HG03521 (cell line): ENCODE results near the gene CUEDC1.
A peak's percentile ranks its signal among the peaks of the same experiment; 100 is the strongest.

Experiments used
- ATAC-seq: cut with Tn5 transposase; IDR thresholded peaks from one replicate; pipeline ENCODE4 v1.9.1; 2021; ENCODE audit warnings: mild to moderate bottlenecking, moderate library complexity; ENCODE audit not compliant: unreplicated experiment

CUEDC1 gene

GRCh38 chr17:57866319-57866718, 88.9 kb downstream of the CUEDC1 start:
- no peak for ATAC-seq

- ATAC-seq: no peak
Measured at GRCh38 chr17:57864273-57864672, 90.9 kb downstream of the CUEDC1 start.

GRCh38 chr17:57862694-57863667, 92.2 kb downstream of the CUEDC1 start:
- ATAC-seq: no peak

GRCh38 chr17:57861790-57862693, 93.2 kb downstream of the CUEDC1 start:
- no peak for ATAC-seq

- no peak for ATAC-seq
Measured at GRCh38 chr17:57861000-57861789, 94.0 kb downstream of the CUEDC1 start.

GRCh38 chr17:57860414-57860999, 94.7 kb downstream of the CUEDC1 start:
- ATAC-seq: no peak

- ATAC-seq: no peak
Measured at GRCh38 chr17:57859601-57860413, 95.4 kb downstream of the CUEDC1 start.

- ATAC-seq: no peak
Measured at GRCh38 chr17:57858838-57859237, 96.4 kb downstream of the CUEDC1 start.

- ATAC-seq: no peak
Measured at GRCh38 chr17:57856792-57857620, 98.2 kb downstream of the CUEDC1 start.

GRCh38 chr17:57855391-57856035, 99.7 kb downstream of the CUEDC1 start:
- ATAC-seq: no peak

- ATAC-seq: no peak
Measured at GRCh38 chr17:57853695-57854094, 101.5 kb downstream of the CUEDC1 start.

GRCh38 chr17:57852955-57853328, 102.3 kb downstream of the CUEDC1 start:
- no peak for ATAC-seq

- no peak for ATAC-seq
Measured at GRCh38 chr17:57852092-57852954, 102.9 kb downstream of the CUEDC1 start.

- ATAC-seq: peak; percentile 91
Measured at GRCh38 chr17:57849874-57850754, 105.1 kb downstream of the CUEDC1 start, which contains the start of gene MRPS23. TSS of gene MRPS23 (minus strand) at chr17:57850044. CDS start at chr17:57850010, 34 bp downstream.

GRCh38 chr17:57849163-57849873, 105.9 kb downstream of the CUEDC1 start:
- peak; percentile 2 for ATAC-seq
